SK-N-MC (cell line): ENCODE measurements around the gene ZMYND8.

Source experiments
- EZH2 ChIP-seq: fragments of 200-600 bp; sonication (generic); IDR thresholded peaks from one replicate; pipeline ENCODE4 v1.6.1; 2017; ENCODE audit warnings: antibody characterized with exemption
- FOXP2 ChIP-seq: optimal IDR thresholded peaks from 2 replicates; pipeline ENCODE3; 2011; ENCODE audit warnings: mild to moderate bottlenecking, moderate library complexity; ENCODE audit not compliant: insufficient read depth; ENCODE audit errors: extremely low read length, control extremely low read depth
- POLR2AphosphoS5 ChIP-seq: IDR thresholded peaks from 2 replicates; pipeline ENCODE4 v1.6.1; 2012; ENCODE audit warnings: mild to moderate bottlenecking, low read depth, low read length, borderline replicate concordance

DNA sequence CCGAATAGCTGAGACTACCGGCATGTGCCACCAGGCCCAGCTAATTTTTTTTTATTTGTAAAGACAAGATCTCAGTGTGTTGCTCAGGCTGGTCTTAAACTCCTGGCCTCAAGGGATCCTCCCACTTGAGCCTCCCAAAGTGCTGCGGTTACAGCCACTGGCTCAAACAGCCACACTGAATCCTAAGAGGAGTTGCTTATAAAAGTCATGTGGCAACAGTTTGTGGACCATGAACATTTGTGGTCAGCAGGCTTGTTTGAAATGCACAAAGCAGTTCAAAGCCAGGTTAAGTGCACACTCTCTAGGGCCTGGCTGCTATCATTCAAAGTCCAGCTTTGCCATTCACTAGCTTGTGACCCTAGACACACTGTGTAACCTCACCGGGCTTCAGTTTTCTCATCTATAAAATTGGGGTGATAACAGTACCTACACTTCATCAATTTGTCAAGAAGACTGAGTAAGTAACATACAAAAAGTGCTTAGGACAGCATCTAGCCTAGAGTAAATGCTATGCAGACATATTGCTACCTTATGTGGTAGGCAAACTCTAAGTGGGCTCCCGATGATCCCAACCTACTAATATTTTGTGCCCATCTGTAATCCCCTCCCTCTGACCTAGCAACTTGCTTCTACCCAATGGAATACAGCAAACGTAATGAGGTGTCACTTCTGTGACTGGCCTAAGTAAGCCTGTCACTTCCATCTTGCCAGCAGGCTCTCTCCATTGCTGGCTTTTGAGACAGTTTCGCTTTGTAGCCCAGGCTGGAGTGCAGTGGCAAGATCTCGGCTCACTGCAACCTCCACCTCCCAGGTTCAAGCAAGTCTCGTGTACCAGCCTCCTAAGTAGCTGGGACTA, 122.9 kb downstream of the ZMYND8 start:
- TF ChIP-seq POLR2AphosphoS5 (no peak), EZH2 (no peak), FOXP2 (no peak)
